HCT116 (cell line): Measurements from ENCODE around the gene RHEBL1. TPM values are rescaled to one million over a fixed set of nuclear protein-coding genes. Genes with fewer than 3 reads are reported as not detected.

ENCODE experiments used
- ATAC-seq: fragments of 200-7000 bp; cut with Tn5 transposase; 2 replicates; pipeline ENCODE4 v1.9.1; 2020; ENCODE audit warnings: mild to moderate bottlenecking, moderate library complexity
- BruUV-seq: library from RNA; stranded (reverse); fragments of 400-500 nt; replicated peaks from 2 replicates; lab custom pipeline; 2021; lab: Mats Ljungman, UMichigan
- CTCF ChIA-PET: fragments of 300-600 bp; sonication (Branson Sonifier 250); formaldehyde crosslinking; loops from one replicate; lab custom pipeline; 2021; ENCODE audit warnings: antibody characterized with exemption; lab: Charles Lee
- POLR2A ChIA-PET: fragments of 300-600, 350-600 bp; sonication (Branson Sonifier 250); formaldehyde crosslinking; loops from one replicate; lab custom pipeline; 2021; ENCODE audit warnings: antibody characterized with exemption; lab: Charles Lee
- RAD21 ChIA-PET, 2 experiments: fragments of 300-600 bp; sonication (Branson Sonifier 250); formaldehyde crosslinking; loops; one replicate each; lab custom pipeline; 2023; ENCODE audit warnings: low total read pairs in 2 of 2; ENCODE audit not compliant: uncharacterized antibody in 2 of 2, unreplicated experiment in 2 of 2, low non-redundant PET in 1 of 2; lab: Charles Lee
- DNase-seq: peaks from one replicate; pipeline ENCODE4 v3.0.0-alpha.2; 2010; ENCODE audit warnings: low read depth, low spot score
- H2AFZ ChIP-seq: fragments of 200-600 bp; shearing (Covaris generic), sonication (generic); 2 replicates; pipeline ENCODE4 v1.6.1; 2017; ENCODE audit warnings: low read depth, mixed run types, mixed read lengths, antibody characterized with exemption, low read length; ENCODE audit not compliant: poor library complexity, severe bottlenecking
- H3K27ac ChIP-seq: 2 replicates; pipeline ENCODE4 v1.5.1; 2012; ENCODE audit warnings: low read depth, low read length
- H3K27me3 ChIP-seq: fragments of 200-600 bp; sonication (generic); 2 replicates; pipeline ENCODE4 v1.6.1; 2016; ENCODE audit warnings: mixed run types, low read length, mixed read lengths; ENCODE audit not compliant: insufficient read depth
- H3K36me3 ChIP-seq, 2 experiments: fragments of 200-500 bp in 1 of 2; fragments of 200-600 bp in 1 of 2; sonication (Bioruptor generic) in 1 of 2; sonication (generic) in 1 of 2; 2 replicates each; pipeline versions ENCODE4 v1.5.1 to v1.6.1; 2014 to 2016; ENCODE audit warnings: low read length in 2 of 2, inconsistent platforms in 1 of 2, mixed read lengths in 1 of 2, mixed run types in 1 of 2; ENCODE audit not compliant: insufficient read depth in 2 of 2, control insufficient read depth in 1 of 2
- H3K4me1 ChIP-seq, 2 experiments: fragments of 200-600 bp in 1 of 2; sonication (generic) in 1 of 2; 2 replicates each; pipeline versions ENCODE4 v1.5.1 to v1.6.1; 2012 to 2017; ENCODE audit warnings: low read length in 2 of 2, inconsistent platforms in 1 of 2, mild to moderate bottlenecking in 1 of 2, mixed read lengths in 1 of 2, mixed run types in 1 of 2, moderate library complexity in 1 of 2; ENCODE audit not compliant: insufficient read depth in 2 of 2, control insufficient read depth in 1 of 2
- H3K4me2 ChIP-seq: fragments of 200-600 bp; sonication (generic); 2 replicates; pipeline ENCODE4 v1.6.1; 2017; ENCODE audit warnings: mixed run types, low read length, mixed read lengths
- H3K4me3 ChIP-seq, 2 experiments: fragments of 200-600 bp in 1 of 2; sonication (generic) in 1 of 2; replicated peaks in 1 of 2; 2 replicates each; pipeline ENCODE4 v1.5.1; 2011 to 2016; ENCODE audit warnings: low read length in 2 of 2, control low read depth in 1 of 2, low read depth in 1 of 2, mild to moderate bottlenecking in 1 of 2, mixed read lengths in 1 of 2, mixed run types in 1 of 2
- H3K79me2 ChIP-seq: fragments of 200-600 bp; sonication (generic); 2 replicates; pipeline ENCODE4 v1.6.1; 2017; ENCODE audit warnings: mild to moderate bottlenecking, mixed run types, low read length, moderate library complexity, mixed read lengths; ENCODE audit not compliant: insufficient read depth
- H3K9ac ChIP-seq: fragments of 200-600 bp; sonication (generic); 2 replicates; pipeline ENCODE4 v1.6.1; 2016; ENCODE audit warnings: low read length, mixed read lengths
- H3K9me2 ChIP-seq: fragments of 200-600 bp; sonication (generic), shearing (Covaris generic); 2 replicates; pipeline ENCODE4 v1.6.1; 2017; ENCODE audit warnings: mixed run types, mild to moderate bottlenecking, moderate library complexity; ENCODE audit not compliant: insufficient read depth
- H3K9me3 ChIP-seq, 2 experiments: fragments of 200-500 bp in 1 of 2; fragments of 200-600 bp in 1 of 2; sonication (Bioruptor generic) in 1 of 2; sonication (generic) in 1 of 2; 2 replicates each; pipeline ENCODE4 v1.6.1; 2014 to 2017; ENCODE audit warnings: low read length in 2 of 2, mixed read lengths in 2 of 2, inconsistent platforms in 1 of 2, low read depth in 1 of 2, mild to moderate bottlenecking in 1 of 2, mixed run types in 1 of 2, moderate library complexity in 1 of 2; ENCODE audit not compliant: control insufficient read depth in 1 of 2, insufficient read depth in 1 of 2
- H4K20me1 ChIP-seq: fragments of 200-600 bp; sonication (generic), shearing (Covaris generic); 2 replicates; pipeline ENCODE4 v1.6.1; 2017; ENCODE audit warnings: mixed run types, mild to moderate bottlenecking, moderate library complexity; ENCODE audit not compliant: insufficient read depth
- CBX3 ChIP-seq: IDR thresholded peaks from 2 replicates; pipeline ENCODE4 v1.6.1; 2012; ENCODE audit warnings: low read depth
- CEBPB ChIP-seq: IDR thresholded peaks from 2 replicates; pipeline ENCODE4 v1.6.1; 2012; ENCODE audit warnings: low read depth
- CTCF ChIP-seq, 3 experiments: fragments of 200-600 bp in 1 of 3; sonication (generic) in 1 of 3; IDR thresholded peaks in 2 of 3; conservative IDR thresholded peaks in 1 of 3; 2 replicates each; pipeline ENCODE4 v1.5.1; 2012 to 2017; ENCODE audit warnings: low read depth in 2 of 3, low read length in 2 of 3, antibody characterized with exemption in 1 of 3, borderline replicate concordance in 1 of 3, control low read depth in 1 of 3, mild to moderate bottlenecking in 1 of 3, mixed read lengths in 1 of 3, mixed run types in 1 of 3, moderate library complexity in 1 of 3; ENCODE audit not compliant: insufficient read depth in 1 of 3
- ELF1 ChIP-seq: IDR thresholded peaks from 2 replicates; pipeline ENCODE4 v1.6.1; 2012; ENCODE audit warnings: low read depth, borderline replicate concordance
- EZH2 ChIP-seq: fragments of 200-600 bp; sonication (generic); IDR thresholded peaks from 2 replicates; pipeline ENCODE4 v1.6.1; 2017; ENCODE audit warnings: antibody characterized with exemption, mixed run types
- FOSL1 ChIP-seq: IDR thresholded peaks from 2 replicates; pipeline ENCODE4 v1.6.1; 2012; ENCODE audit warnings: low read depth
- MAX ChIP-seq: IDR thresholded peaks from 2 replicates; pipeline ENCODE4 v1.6.1; 2012
- POLR2A ChIP-seq: IDR thresholded peaks from 2 replicates; pipeline ENCODE4 v1.7.0; 2011; ENCODE audit warnings: borderline replicate concordance; ENCODE audit not compliant: insufficient read depth, insufficient read length; ENCODE audit errors: extremely low read depth
- POLR2AphosphoS5 ChIP-seq: IDR thresholded peaks from 2 replicates; pipeline ENCODE4 v1.6.1; 2011; ENCODE audit warnings: mild to moderate bottlenecking, low read depth, low read length, moderate library complexity
- REST ChIP-seq: IDR thresholded peaks from 2 replicates; pipeline ENCODE4 v1.6.1; 2012; ENCODE audit warnings: low read depth
- SP1 ChIP-seq: IDR thresholded peaks from 2 replicates; pipeline ENCODE4 v1.6.1; 2012; ENCODE audit warnings: low read depth
- SRF ChIP-seq: IDR thresholded peaks from 2 replicates; pipeline ENCODE4 v1.6.1; 2012; ENCODE audit warnings: low read depth
- TCF7L2 ChIP-seq: IDR thresholded peaks from 2 replicates; pipeline ENCODE4 v1.7.0; 2011; ENCODE audit warnings: borderline replicate concordance, inconsistent platforms; ENCODE audit not compliant: insufficient read depth, insufficient read length; ENCODE audit errors: extremely low read depth
- YY1 ChIP-seq: IDR thresholded peaks from 2 replicates; pipeline ENCODE4 v1.6.1; 2011; ENCODE audit warnings: low read length, low read depth, moderate library complexity, mild to moderate bottlenecking; ENCODE audit not compliant: insufficient replicate concordance; ENCODE audit errors: extremely low read depth
- ZBTB33 ChIP-seq: IDR thresholded peaks from 2 replicates; pipeline ENCODE4 v1.6.1; 2011; ENCODE audit warnings: mild to moderate bottlenecking, low read length, moderate library complexity; ENCODE audit not compliant: insufficient replicate concordance; ENCODE audit errors: extremely low read depth
- ZFX ChIP-seq: fragments of 450-650 bp; IDR thresholded peaks from 2 replicates; pipeline ENCODE4 v1.6.1; 2017
- ZNF274 ChIP-seq: fragments of 200-500 bp; sonication (Bioruptor generic); IDR thresholded peaks from 2 replicates; pipeline ENCODE4 v1.6.1; 2014; ENCODE audit warnings: mild to moderate bottlenecking, low read depth, low read length, inconsistent platforms
- intact Hi-C: fragments of 100-400 bp; cut with micrococcal nuclease; formaldehyde crosslinking; loops from 2 replicates; pipeline ENCODE4 v1.10.0; 2022
- total RNA-seq: library from RNA; stranded (reverse); gene quantifications from one replicate; pipeline ENCODE4 v1.2.1, GENCODE V29; 2021; ENCODE audit not compliant: unreplicated experiment
- TF ChIP-seq, protein P1 (sequence below): IDR thresholded peaks from 2 replicates; pipeline ENCODE4 v1.6.1; 2012

RHEBL1 gene
- total RNA-seq, 1 experiment from 2014 or later, result 2.8 TPM

GRCh38 chr12:49030714-49031572, 38.8 kb downstream of the RHEBL1 start:
- no peak for TF ChIP-seq SRF
- no peak for TF ChIP-seq TCF7L2
- TF ChIP-seq CEBPB, result no peak
- no peak for TF ChIP-seq YY1
- TF ChIP-seq POLR2AphosphoS5, result no peak
- TF ChIP-seq ZNF274, result no peak
- TF ChIP-seq ZBTB33, result no peak
- TF ChIP-seq, protein P1, sequence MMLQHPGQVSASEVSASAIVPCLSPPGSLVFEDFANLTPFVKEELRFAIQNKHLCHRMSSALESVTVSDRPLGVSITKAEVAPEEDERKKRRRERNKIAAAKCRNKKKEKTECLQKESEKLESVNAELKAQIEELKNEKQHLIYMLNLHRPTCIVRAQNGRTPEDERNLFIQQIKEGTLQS, result no peak
- no peak for TF ChIP-seq SP1
- no peak for TF ChIP-seq REST
- no peak for TF ChIP-seq FOSL1
- no peak for TF ChIP-seq POLR2A
- TF ChIP-seq CBX3, result no peak
- TF ChIP-seq MAX, result no peak
- no peak for TF ChIP-seq ELF1
- no peak for TF ChIP-seq ZFX
- TF ChIP-seq CTCF (IDR thresholded peaks at IDR 0.05 in 2 of 3, conservative IDR thresholded peaks at IDR 0.05 in 1 of 3; ENCODE audit: borderline replicate concordance in 1 of 3, insufficient read depth in 1 of 3, low read depth in 2 of 3, low read length in 2 of 3), result no peak
- TF ChIP-seq EZH2, result no peak
- H2AFZ ChIP-seq, result no peak overlapping the region
- H3K79me2 ChIP-seq, result peaks cover 11% of the 10 kb centered on the region; the same call in 1 of the 2 replicates
- H3K9ac ChIP-seq, result no peak overlapping the region
- H3K27ac ChIP-seq, result no peak overlapping the region
- H3K4me2 ChIP-seq, result no peak overlapping the region
- no peaks in the 10 kb centered on the region for H4K20me1 ChIP-seq
- peaks cover 36 to 70% of the 10 kb centered on the region in 2 experiments for H3K36me3 ChIP-seq
- H3K9me3 ChIP-seq, result no peaks in the 10 kb centered on the region
- RAD21 ChIA-PET, result no interaction called here
- no TSS peak for BruUV-seq
- ATAC-seq, result peak; percentile 8; the same call in 1 of the 2 replicates
- H3K9me2 ChIP-seq, result no peaks in the 10 kb centered on the region
- no peaks in the 10 kb centered on the region for H3K4me1 ChIP-seq
- intact Hi-C loops, result no loop called here
- CTCF ChIA-PET, result interaction anchor here (2.2 kb wide), 1 partner anchor 11 kb away, joined by 6 read pairs; no protein-coding TSS in a partner anchor
- no peaks in the 10 kb centered on the region for H3K27me3 ChIP-seq
- DNase-seq, result no peak
- H3K4me3 ChIP-seq, result no peak overlapping the region
- POLR2A ChIA-PET, result interaction anchor here (1.2 kb wide), 2 partner anchors 12 to 100 kb away, joined by 3 read pairs; partner anchors contain the start of gene TUBA1B
